Sigmoid colon (tissue), 4 donors: ENCODE data around the gene BANP.
"Not testable (repeated sequence)": the region's sequence is repeated elsewhere in the genome, so short reads cannot be mapped to it uniquely, and the experiment has no call there.

Experiments used
- CTCF ChIP-seq, 4 experiments: fragments of 450-650 bp in 3 of 4; fragments of 200-600 bp in 1 of 4; IDR thresholded peaks; one replicate each; pipeline ENCODE4 v1.5.1; 2016 to 2019; ENCODE audit warnings: antibody characterized with exemption in 4 of 4, mild to moderate bottlenecking in 3 of 4, moderate library complexity in 2 of 4
- EP300 ChIP-seq, 4 donors: sonication (generic); formaldehyde crosslinking; IDR thresholded peaks; one replicate each; pipeline ENCODE4 v1.6.1; 2017; ENCODE audit warnings: antibody characterized with exemption in 4 of 4
- POLR2A ChIP-seq, 2 donors: fragments of 450-650 bp; IDR thresholded peaks; one replicate each; pipeline ENCODE4 v1.6.1; 2016; ENCODE audit warnings: antibody characterized with exemption in 2 of 2, mild to moderate bottlenecking in 2 of 2, moderate library complexity in 2 of 2
- POLR2AphosphoS5 ChIP-seq, 4 donors: sonication (generic); formaldehyde crosslinking; IDR thresholded peaks; one replicate each; pipeline ENCODE4 v1.6.1; 2017; ENCODE audit warnings: antibody characterized with exemption in 4 of 4

- TF ChIP-seq CTCF, POLR2A, POLR2AphosphoS5, EP300 (IDR thresholded peaks at IDR 0.05): not testable (repeated sequence)
Measured at GRCh38 chr16:87905521-87905920, 45.7 kb upstream of the BANP start.
